Measurements from ENCODE around the gene CCDC195. TPM values are rescaled to one million over a fixed set of nuclear protein-coding genes. Genes with fewer than 3 reads are reported as not detected.

CCDC195 gene
- total and polyA plus RNA-seq, 2 experiments from 2014 or later, result not detected

GRCh38 chr2:224670203-224670602 is 46.0 kb downstream of the CCDC195 start:
- Mint-ChIP-seq H3K36me3 (ENCODE audit: low read depth) (no peaks in the 10 kb centered on the region), H3K27me3 (ENCODE audit: insufficient read depth, low read depth, poor library complexity) (no peaks in the 10 kb centered on the region), H3K9me3 (peaks cover 6% of the 10 kb centered on the region), H3K4me1 (peaks cover 7% of the 10 kb centered on the region; the same call in 2 of the 3 replicates), H3K4me3 (no peak overlapping the region), H3K27ac (no peak overlapping the region)
- Histone ChIP-seq H3K36me3 (ENCODE audit: insufficient read depth) (no peaks in the 10 kb centered on the region), H3K9me2 (ENCODE audit: insufficient read depth) (peaks cover 12% of the 10 kb centered on the region; the same call in 1 of the 2 replicates), H3K27ac (ENCODE audit: low read depth) (no peak overlapping the region), H3K4me3 (no peak overlapping the region), H2AFZ (no peak overlapping the region), H4K20me1 (replicated peaks; ENCODE audit: insufficient read depth) (no peaks in the 10 kb centered on the region), H3K79me2 (replicated peaks; ENCODE audit: insufficient read depth) (no peaks in the 10 kb centered on the region), H3K4me1 (ENCODE audit: insufficient read depth) (peaks cover 8% of the 10 kb centered on the region; the same call in 1 of the 2 replicates), H3K27me3 (ENCODE audit: insufficient read depth) (no peaks in the 10 kb centered on the region), H3K4me2 (no peak overlapping the region), H3F3A (replicated peaks; ENCODE audit: low read depth) (no peaks in the 10 kb centered on the region)
- TF ChIP-seq CREB1 (CRISPR knock-in tag; IDR thresholded peaks at IDR 0.05; ENCODE audit: low read depth), result no peak
- TF ChIP-seq, protein P1, sequence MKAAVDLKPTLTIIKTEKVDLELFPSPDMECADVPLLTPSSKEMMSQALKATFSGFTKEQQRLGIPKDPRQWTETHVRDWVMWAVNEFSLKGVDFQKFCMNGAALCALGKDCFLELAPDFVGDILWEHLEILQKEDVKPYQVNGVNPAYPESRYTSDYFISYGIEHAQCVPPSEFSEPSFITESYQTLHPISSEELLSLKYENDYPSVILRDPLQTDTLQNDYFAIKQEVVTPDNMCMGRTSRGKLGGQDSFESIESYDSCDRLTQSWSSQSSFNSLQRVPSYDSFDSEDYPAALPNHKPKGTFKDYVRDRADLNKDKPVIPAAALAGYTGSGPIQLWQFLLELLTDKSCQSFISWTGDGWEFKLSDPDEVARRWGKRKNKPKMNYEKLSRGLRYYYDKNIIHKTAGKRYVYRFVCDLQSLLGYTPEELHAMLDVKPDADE (IDR thresholded peaks at IDR 0.05), result no peak
- TF ChIP-seq, protein P2, sequence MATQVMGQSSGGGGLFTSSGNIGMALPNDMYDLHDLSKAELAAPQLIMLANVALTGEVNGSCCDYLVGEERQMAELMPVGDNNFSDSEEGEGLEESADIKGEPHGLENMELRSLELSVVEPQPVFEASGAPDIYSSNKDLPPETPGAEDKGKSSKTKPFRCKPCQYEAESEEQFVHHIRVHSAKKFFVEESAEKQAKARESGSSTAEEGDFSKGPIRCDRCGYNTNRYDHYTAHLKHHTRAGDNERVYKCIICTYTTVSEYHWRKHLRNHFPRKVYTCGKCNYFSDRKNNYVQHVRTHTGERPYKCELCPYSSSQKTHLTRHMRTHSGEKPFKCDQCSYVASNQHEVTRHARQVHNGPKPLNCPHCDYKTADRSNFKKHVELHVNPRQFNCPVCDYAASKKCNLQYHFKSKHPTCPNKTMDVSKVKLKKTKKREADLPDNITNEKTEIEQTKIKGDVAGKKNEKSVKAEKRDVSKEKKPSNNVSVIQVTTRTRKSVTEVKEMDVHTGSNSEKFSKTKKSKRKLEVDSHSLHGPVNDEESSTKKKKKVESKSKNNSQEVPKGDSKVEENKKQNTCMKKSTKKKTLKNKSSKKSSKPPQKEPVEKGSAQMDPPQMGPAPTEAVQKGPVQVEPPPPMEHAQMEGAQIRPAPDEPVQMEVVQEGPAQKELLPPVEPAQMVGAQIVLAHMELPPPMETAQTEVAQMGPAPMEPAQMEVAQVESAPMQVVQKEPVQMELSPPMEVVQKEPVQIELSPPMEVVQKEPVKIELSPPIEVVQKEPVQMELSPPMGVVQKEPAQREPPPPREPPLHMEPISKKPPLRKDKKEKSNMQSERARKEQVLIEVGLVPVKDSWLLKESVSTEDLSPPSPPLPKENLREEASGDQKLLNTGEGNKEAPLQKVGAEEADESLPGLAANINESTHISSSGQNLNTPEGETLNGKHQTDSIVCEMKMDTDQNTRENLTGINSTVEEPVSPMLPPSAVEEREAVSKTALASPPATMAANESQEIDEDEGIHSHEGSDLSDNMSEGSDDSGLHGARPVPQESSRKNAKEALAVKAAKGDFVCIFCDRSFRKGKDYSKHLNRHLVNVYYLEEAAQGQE (IDR thresholded peaks at IDR 0.05; ENCODE audit: unreplicated experiment), result no peak
- TF ChIP-seq EZH2phosphoT487 (IDR thresholded peaks at IDR 0.05; ENCODE audit: unreplicated experiment), result no peak
- TF ChIP-seq JUNB (IDR thresholded peaks at IDR 0.05; ENCODE audit: unreplicated experiment), result no peak
- no peak for TF ChIP-seq STAT1 (IDR thresholded peaks at IDR 0.05; ENCODE audit: unreplicated experiment)
- TF ChIP-seq ZNF331 (CRISPR knock-in tag; IDR thresholded peaks at IDR 0.05; ENCODE audit: low read depth), result no peak
- no peak for TF ChIP-seq EZH2 (IDR thresholded peaks at IDR 0.05; ENCODE audit: low read depth, unreplicated experiment)
- TF ChIP-seq, protein P3, sequence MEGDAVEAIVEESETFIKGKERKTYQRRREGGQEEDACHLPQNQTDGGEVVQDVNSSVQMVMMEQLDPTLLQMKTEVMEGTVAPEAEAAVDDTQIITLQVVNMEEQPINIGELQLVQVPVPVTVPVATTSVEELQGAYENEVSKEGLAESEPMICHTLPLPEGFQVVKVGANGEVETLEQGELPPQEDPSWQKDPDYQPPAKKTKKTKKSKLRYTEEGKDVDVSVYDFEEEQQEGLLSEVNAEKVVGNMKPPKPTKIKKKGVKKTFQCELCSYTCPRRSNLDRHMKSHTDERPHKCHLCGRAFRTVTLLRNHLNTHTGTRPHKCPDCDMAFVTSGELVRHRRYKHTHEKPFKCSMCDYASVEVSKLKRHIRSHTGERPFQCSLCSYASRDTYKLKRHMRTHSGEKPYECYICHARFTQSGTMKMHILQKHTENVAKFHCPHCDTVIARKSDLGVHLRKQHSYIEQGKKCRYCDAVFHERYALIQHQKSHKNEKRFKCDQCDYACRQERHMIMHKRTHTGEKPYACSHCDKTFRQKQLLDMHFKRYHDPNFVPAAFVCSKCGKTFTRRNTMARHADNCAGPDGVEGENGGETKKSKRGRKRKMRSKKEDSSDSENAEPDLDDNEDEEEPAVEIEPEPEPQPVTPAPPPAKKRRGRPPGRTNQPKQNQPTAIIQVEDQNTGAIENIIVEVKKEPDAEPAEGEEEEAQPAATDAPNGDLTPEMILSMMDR (conservative IDR thresholded peaks at IDR 0.05; ENCODE audit: low read depth in 2 of 2), result no peak
- TF ChIP-seq NANOG (IDR thresholded peaks at IDR 0.05; ENCODE audit: borderline replicate concordance), result no peak
- TF ChIP-seq, protein P4, sequence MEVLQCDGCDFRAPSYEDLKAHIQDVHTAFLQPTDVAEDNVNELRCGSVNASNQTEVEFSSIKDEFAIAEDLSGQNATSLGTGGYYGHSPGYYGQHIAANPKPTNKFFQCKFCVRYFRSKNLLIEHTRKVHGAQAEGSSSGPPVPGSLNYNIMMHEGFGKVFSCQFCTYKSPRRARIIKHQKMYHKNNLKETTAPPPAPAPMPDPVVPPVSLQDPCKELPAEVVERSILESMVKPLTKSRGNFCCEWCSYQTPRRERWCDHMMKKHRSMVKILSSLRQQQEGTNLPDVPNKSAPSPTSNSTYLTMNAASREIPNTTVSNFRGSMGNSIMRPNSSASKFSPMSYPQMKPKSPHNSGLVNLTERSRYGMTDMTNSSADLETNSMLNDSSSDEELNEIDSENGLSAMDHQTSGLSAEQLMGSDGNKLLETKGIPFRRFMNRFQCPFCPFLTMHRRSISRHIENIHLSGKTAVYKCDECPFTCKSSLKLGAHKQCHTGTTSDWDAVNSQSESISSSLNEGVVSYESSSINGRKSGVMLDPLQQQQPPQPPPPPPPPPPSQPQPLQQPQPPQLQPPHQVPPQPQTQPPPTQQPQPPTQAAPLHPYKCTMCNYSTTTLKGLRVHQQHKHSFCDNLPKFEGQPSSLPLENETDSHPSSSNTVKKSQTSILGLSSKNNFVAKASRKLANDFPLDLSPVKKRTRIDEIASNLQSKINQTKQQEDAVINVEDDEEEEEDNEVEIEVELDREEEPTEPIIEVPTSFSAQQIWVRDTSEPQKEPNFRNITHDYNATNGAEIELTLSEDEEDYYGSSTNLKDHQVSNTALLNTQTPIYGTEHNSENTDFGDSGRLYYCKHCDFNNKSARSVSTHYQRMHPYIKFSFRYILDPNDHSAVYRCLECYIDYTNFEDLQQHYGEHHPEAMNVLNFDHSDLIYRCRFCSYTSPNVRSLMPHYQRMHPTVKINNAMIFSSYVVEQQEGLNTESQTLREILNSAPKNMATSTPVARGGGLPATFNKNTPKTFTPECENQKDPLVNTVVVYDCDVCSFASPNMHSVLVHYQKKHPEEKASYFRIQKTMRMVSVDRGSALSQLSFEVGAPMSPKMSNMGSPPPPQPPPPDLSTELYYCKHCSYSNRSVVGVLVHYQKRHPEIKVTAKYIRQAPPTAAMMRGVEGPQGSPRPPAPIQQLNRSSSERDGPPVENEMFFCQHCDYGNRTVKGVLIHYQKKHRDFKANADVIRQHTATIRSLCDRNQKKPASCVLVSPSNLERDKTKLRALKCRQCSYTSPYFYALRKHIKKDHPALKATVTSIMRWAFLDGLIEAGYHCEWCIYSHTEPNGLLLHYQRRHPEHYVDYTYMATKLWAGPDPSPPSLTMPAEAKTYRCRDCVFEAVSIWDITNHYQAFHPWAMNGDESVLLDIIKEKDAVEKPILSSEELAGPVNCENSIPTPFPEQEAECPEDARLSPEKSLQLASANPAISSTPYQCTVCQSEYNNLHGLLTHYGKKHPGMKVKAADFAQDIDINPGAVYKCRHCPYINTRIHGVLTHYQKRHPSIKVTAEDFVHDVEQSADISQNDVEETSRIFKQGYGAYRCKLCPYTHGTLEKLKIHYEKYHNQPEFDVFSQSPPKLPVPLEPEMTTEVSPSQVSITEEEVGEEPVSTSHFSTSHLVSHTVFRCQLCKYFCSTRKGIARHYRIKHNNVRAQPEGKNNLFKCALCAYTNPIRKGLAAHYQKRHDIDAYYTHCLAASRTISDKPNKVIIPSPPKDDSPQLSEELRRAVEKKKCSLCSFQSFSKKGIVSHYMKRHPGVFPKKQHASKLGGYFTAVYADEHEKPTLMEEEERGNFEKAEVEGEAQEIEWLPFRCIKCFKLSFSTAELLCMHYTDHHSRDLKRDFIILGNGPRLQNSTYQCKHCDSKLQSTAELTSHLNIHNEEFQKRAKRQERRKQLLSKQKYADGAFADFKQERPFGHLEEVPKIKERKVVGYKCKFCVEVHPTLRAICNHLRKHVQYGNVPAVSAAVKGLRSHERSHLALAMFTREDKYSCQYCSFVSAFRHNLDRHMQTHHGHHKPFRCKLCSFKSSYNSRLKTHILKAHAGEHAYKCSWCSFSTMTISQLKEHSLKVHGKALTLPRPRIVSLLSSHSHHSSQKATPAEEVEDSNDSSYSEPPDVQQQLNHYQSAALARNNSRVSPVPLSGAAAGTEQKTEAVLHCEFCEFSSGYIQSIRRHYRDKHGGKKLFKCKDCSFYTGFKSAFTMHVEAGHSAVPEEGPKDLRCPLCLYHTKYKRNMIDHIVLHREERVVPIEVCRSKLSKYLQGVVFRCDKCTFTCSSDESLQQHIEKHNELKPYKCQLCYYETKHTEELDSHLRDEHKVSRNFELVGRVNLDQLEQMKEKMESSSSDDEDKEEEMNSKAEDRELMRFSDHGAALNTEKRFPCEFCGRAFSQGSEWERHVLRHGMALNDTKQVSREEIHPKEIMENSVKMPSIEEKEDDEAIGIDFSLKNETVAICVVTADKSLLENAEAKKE (CRISPR knock-in tag; IDR thresholded peaks at IDR 0.05), result no peak
- no peak for TF ChIP-seq ZNF114 (CRISPR knock-in tag; IDR thresholded peaks at IDR 0.05)
- ATAC-seq (no peak), DNase-seq (ENCODE audit: low spot score) (no peak)
